HepG2 (cell line): ENCODE measurements around the gene TANGO2. TPM values are rescaled to one million over a fixed set of nuclear protein-coding genes. Genes with fewer than 3 reads are reported as not detected.
A peak's percentile ranks its signal among the peaks of the same experiment; 100 is the strongest.

ENCODE experiments used
- ATAC-seq: fragments of 200-7000 bp; cut with Tn5 transposase; 3 replicates; pipeline ENCODE4 v1.9.1; 2020; ENCODE audit warnings: mild to moderate bottlenecking, moderate library complexity
- BruUV-seq: library from RNA; stranded (reverse); fragments of 400-500 nt; replicated peaks from 2 replicates; lab custom pipeline; 2021; lab: Mats Ljungman, UMichigan
- CTCF ChIA-PET: fragments of 300-600 bp; formaldehyde crosslinking; extraction: SDS; loops from one replicate; lab custom pipeline; 2021; ENCODE audit warnings: low total read pairs, inconsistent platforms, low intra/inter-chr PET ratio; lab: Yijun Ruan, JAX
- POLR2A ChIA-PET: fragments of 350-600 bp; sonication (Branson Sonifier 250); formaldehyde crosslinking; loops from one replicate; lab custom pipeline; 2020; ENCODE audit warnings: antibody characterized with exemption, inconsistent platforms; lab: Yijun Ruan, JAX
- DNase-seq: peaks from one replicate; pipeline ENCODE4 v3.0.0-alpha.2; 2015; ENCODE audit warnings: low spot score
- FAIRE-seq: peaks from 3 replicates; lab custom pipeline; 2011; peaks lifted over from hg19 to GRCh38; lab: Jason Lieb, UNC
- H2AFZ ChIP-seq: one replicate; pipeline ENCODE4 v1.6.1; 2011; ENCODE audit warnings: low read length, inconsistent platforms
- H3K27ac ChIP-seq: fragments of 300-600 bp; 3 replicates; pipeline ENCODE4 v1.8.0; 2011; ENCODE audit warnings: mixed run types, mild to moderate bottlenecking, mixed read lengths, low read length, inconsistent platforms; ENCODE audit not compliant: insufficient read depth; ENCODE audit errors: extremely low read length
- H3K27me3 ChIP-seq, 2 experiments: fragments of 200-600 bp in 1 of 2; 2 replicates in 1 of 2; 3 replicates in 1 of 2; pipeline versions ENCODE4 v1.6.0 to v1.8.0; 2011; ENCODE audit warnings: low read length in 2 of 2, mild to moderate bottlenecking in 2 of 2, moderate library complexity in 2 of 2, inconsistent platforms in 1 of 2; ENCODE audit not compliant: insufficient read depth in 2 of 2, control insufficient read depth in 1 of 2
- H3K36me3 ChIP-seq, 2 experiments: fragments of 200-600 bp in 1 of 2; replicated peaks in 1 of 2; 2 replicates in 1 of 2; 3 replicates in 1 of 2; pipeline versions ENCODE4 v1.5.1 to v1.8.0; 2011; ENCODE audit warnings: low read length in 2 of 2, inconsistent platforms in 1 of 2; ENCODE audit not compliant: insufficient read depth in 2 of 2, control insufficient read depth in 1 of 2
- H3K4me1 ChIP-seq: 2 replicates; pipeline ENCODE4 v1.5.1; 2012; ENCODE audit warnings: low read length, inconsistent platforms; ENCODE audit not compliant: insufficient read depth
- H3K4me2 ChIP-seq: 2 replicates; pipeline ENCODE4 v1.6.0; 2011; ENCODE audit warnings: low read depth, low read length, inconsistent platforms
- H3K4me3 ChIP-seq, 3 experiments: fragments of 200-600 bp in 1 of 3; sonication (generic), shearing (Covaris generic) in 1 of 3; replicated peaks in 1 of 3; 2 replicates each; pipeline ENCODE4 v1.5.1; 2011 to 2016; ENCODE audit warnings: low read length in 3 of 3, inconsistent platforms in 2 of 3, low read depth in 2 of 3, mild to moderate bottlenecking in 2 of 3, control low read depth in 1 of 3, mixed read lengths in 1 of 3; ENCODE audit not compliant: insufficient read depth in 1 of 3
- H3K79me2 ChIP-seq: one replicate; pipeline ENCODE4 v1.6.1; 2011; ENCODE audit warnings: low read length, inconsistent platforms; ENCODE audit not compliant: insufficient read depth
- H3K9ac ChIP-seq: 2 replicates; pipeline ENCODE4 v1.6.0; 2011; ENCODE audit warnings: mild to moderate bottlenecking, low read depth, low read length, inconsistent platforms; ENCODE audit not compliant: insufficient read depth
- H3K9me3 ChIP-seq: 2 replicates; pipeline ENCODE4 v1.5.1; 2012; ENCODE audit warnings: mild to moderate bottlenecking, low read length
- H4K20me1 ChIP-seq: 2 replicates; pipeline ENCODE4 v1.6.0; 2011; ENCODE audit warnings: inconsistent platforms, mild to moderate bottlenecking, low read length, moderate library complexity; ENCODE audit not compliant: insufficient read depth
- AGO2 ChIP-seq: fragments of 200-400 bp; formaldehyde crosslinking; optimal IDR thresholded peaks from 2 replicates; pipeline ENCODE3; 2017; ENCODE audit warnings: mild to moderate bottlenecking, low read depth, low read length, moderate library complexity
- DNMT1 ChIP-seq: sonication (generic); formaldehyde crosslinking; IDR thresholded peaks from 2 replicates; pipeline ENCODE4 v1.5.1; 2020; ENCODE audit warnings: mild to moderate bottlenecking, missing genetic modification reagents
- KAT7 ChIP-seq: IDR thresholded peaks from 2 replicates; pipeline ENCODE4 v1.6.1; 2018; ENCODE audit warnings: borderline replicate concordance, missing compliant biosample characterization
- MTERF4 ChIP-seq: sonication (generic); formaldehyde crosslinking; IDR thresholded peaks from 2 replicates; pipeline ENCODE4 v1.8.0; 2023; ENCODE audit warnings: mild to moderate bottlenecking, missing genetic modification reagents
- MZF1 ChIP-seq: sonication (generic); formaldehyde crosslinking; IDR thresholded peaks from 2 replicates; pipeline ENCODE4 v1.8.1; 2023; ENCODE audit warnings: mild to moderate bottlenecking, missing genetic modification reagents, borderline replicate concordance
- NCOA5 ChIP-seq: sonication (generic); formaldehyde crosslinking; IDR thresholded peaks from 2 replicates; pipeline ENCODE4 v1.4.0; 2020; ENCODE audit warnings: missing genetic modification reagents
- SNAPC2 ChIP-seq: sonication (generic); formaldehyde crosslinking; IDR thresholded peaks from 2 replicates; pipeline ENCODE4 v1.8.1; 2022; ENCODE audit warnings: mild to moderate bottlenecking, missing genetic modification reagents
- SRSF4 ChIP-seq: fragments of 200-400 bp; formaldehyde crosslinking; IDR thresholded peaks from one replicate; pipeline ENCODE4 v1.6.1; 2018; ENCODE audit warnings: mild to moderate bottlenecking, low read depth, low read length, moderate library complexity; ENCODE audit not compliant: poor library complexity, severe bottlenecking
- STAT6 ChIP-seq: sonication (generic); formaldehyde crosslinking; IDR thresholded peaks from 2 replicates; pipeline ENCODE4 v1.4.0; 2020; ENCODE audit warnings: missing genetic modification reagents, mild to moderate bottlenecking, borderline replicate concordance
- ZBTB10 ChIP-seq: sonication (generic); formaldehyde crosslinking; IDR thresholded peaks from 2 replicates; pipeline ENCODE4 v1.4.0; 2020; ENCODE audit warnings: missing genetic modification reagents, borderline replicate concordance
- ZBTB33 ChIP-seq: sonication (generic); formaldehyde crosslinking; IDR thresholded peaks from 2 replicates; pipeline ENCODE4 v1.4.0; 2020; ENCODE audit warnings: missing genetic modification reagents
- ZNF317 ChIP-seq: sonication (generic); formaldehyde crosslinking; IDR thresholded peaks from 2 replicates; pipeline ENCODE4 v1.5.0; 2020; ENCODE audit warnings: mild to moderate bottlenecking, missing genetic modification reagents
- ZNF616 ChIP-seq: sonication (generic); formaldehyde crosslinking; IDR thresholded peaks from 2 replicates; pipeline ENCODE4 v1.5.0; 2020; ENCODE audit warnings: low read depth, mild to moderate bottlenecking, missing genetic modification reagents
- ZNF883 ChIP-seq: sonication (generic); formaldehyde crosslinking; IDR thresholded peaks from 2 replicates; pipeline ENCODE4 v1.5.1; 2020; ENCODE audit warnings: mild to moderate bottlenecking, missing genetic modification reagents; ENCODE audit errors: not compliant biosample characterization
- WGBS: methylation state at CpG from one replicate; pipeline ENCODE4 v1.1.6; 2017; ENCODE audit warnings: low lambda C conversion rate; 5-methylcytosine and 5-hydroxymethylcytosine counted together
- in situ Hi-C: cut with HindIII; loops from 2 replicates; pipeline ENCODE4 v1.10.0; 2017; ENCODE audit warnings: low pct_unique_long_range_greater_than_20kb; ENCODE audit not compliant: extremely low pct_ligation_motif_present
- intact Hi-C: fragments of 100-400 bp; cut with micrococcal nuclease; formaldehyde crosslinking; loops from one replicate; pipeline ENCODE4 v1.10.0; 2022; ENCODE audit not compliant: unreplicated experiment
- polyA plus RNA-seq, 8 experiments: library from polyadenylated mRNA; depleted of rRNA in 3 of 8; stranded (reverse) in 7 of 8; unstranded in 1 of 8; fragments of >200 nt; fragmentation: Illumina TruSeq in 4 of 8; extraction: Trizol in 4 of 8; gene quantifications; 2 replicates each; pipeline versions ENCODE4 v1.2.1 to v1.2.3, GENCODE V29; 2011 to 2016; ENCODE audit warnings: low read depth in 4 of 8, missing spikeins in 1 of 8, mixed read lengths in 1 of 8; ENCODE audit not compliant: insufficient read depth in 1 of 8
- total RNA-seq, 5 experiments: library from RNA; depleted of rRNA; stranded (reverse); fragments of >200 nt; fragmentation: Illumina TruSeq; extraction: Trizol; gene quantifications; 2 replicates each; pipeline ENCODE4 v1.2.3, GENCODE V29; 2016; ENCODE audit warnings: low read depth in 1 of 5

The TANGO2 gene
- total and polyA plus RNA-seq, 2 of the 13 experiments (the other 11 are each of a cell fraction or from before 2014, with no cell fraction given), result 12.9 to 14.8 TPM

GRCh38 chr22:19973551-19974267 is 47.2 kb upstream of the TANGO2 start:
- Histone ChIP-seq H3K9ac (no peak overlapping the region), H3K4me3 (no peak overlapping the region), H2AFZ (no peak overlapping the region), H3K9me3 (no peaks in the 10 kb centered on the region), H3K27ac (no peak overlapping the region), H4K20me1 (no peaks in the 10 kb centered on the region), H3K36me3 (peaks cover 4 to 7% of the 10 kb centered on the region in 2 experiments; a peak in 2 of 5 replicates), H3K4me1 (peaks cover 37% of the 10 kb centered on the region), H3K4me2 (no peak overlapping the region), H3K79me2 (no peaks in the 10 kb centered on the region), H3K27me3 (no peaks in the 10 kb centered on the region)
- BruUV-seq, result no TSS peak
- CTCF ChIA-PET, result no interaction called here
- intact Hi-C loops, result no loop called here
- POLR2A ChIA-PET, result interaction anchor here (1.5 kb wide), 1 partner anchor 13 kb away, joined by 5 read pairs; no protein-coding TSS in a partner anchor
- ATAC-seq (no peak), DNase-seq (no peak), FAIRE-seq (no peak)
- in situ Hi-C loops, result loop anchor here (5.0 kb wide), 1 partner anchor 39 kb away; no protein-coding TSS in a partner anchor
- WGBS, result over 99% methylated on average over 33 of the region's 46 CpGs
- TF ChIP-seq MZF1 (no peak), ZBTB10 (no peak), KAT7 (no peak), NCOA5 (CRISPR knock-in tag) (no peak), SRSF4 (no peak), ZNF616 (CRISPR knock-in tag) (no peak), DNMT1 (CRISPR knock-in tag) (no peak), SNAPC2 (CRISPR knock-in tag) (no peak), ZNF317 (CRISPR knock-in tag) (no peak), ZNF883 (CRISPR knock-in tag) (no peak), AGO2 (peak; percentile 53), STAT6 (no peak), MTERF4 (no peak), ZBTB33 (CRISPR knock-in tag) (no peak)
